Activated T-helper 1 cell treated with Interleukin-2 at 50 U/mL for 16 hours (primary cell): Measurements from ENCODE around the gene PLET1.

ENCODE experiments used
- DNase-seq: peaks from one replicate; pipeline ENCODE4 v3.0.0-alpha.2; 2020; ENCODE audit warnings: low read depth

Gene PLET1

GRCh38 chr11:112238041-112238440 lies 22.6 kb downstream of the PLET1 start:
- DNase-seq, result no peak

- DNase-seq, result no peak
These were observed 23.2 kb downstream of the PLET1 start for GRCh38 chr11:112237451-112237850.

GRCh38 chr11:112235750-112236390 lies 24.8 kb downstream of the PLET1 start:
- no peak for DNase-seq

GRCh38 chr11:112231952-112232351 lies 28.7 kb downstream of the PLET1 start:
- no peak for DNase-seq

GRCh38 chr11:112229746-112230433 lies 30.8 kb downstream of the PLET1 start:
- no peak for DNase-seq

GRCh38 chr11:112229159-112229558 lies 31.5 kb downstream of the PLET1 start:
- no peak for DNase-seq

- DNase-seq, result no peak
These were observed 32.0 kb downstream of the PLET1 start for GRCh38 chr11:112228706-112229105.

GRCh38 chr11:112227471-112227870 lies 33.2 kb downstream of the PLET1 start:
- no peak for DNase-seq

- no peak for DNase-seq
These were observed 33.7 kb downstream of the PLET1 start for GRCh38 chr11:112226831-112227401.

GRCh38 chr11:112226062-112226830 lies 34.4 kb downstream of the PLET1 start, which contains the start of gene PTS:
TSS of gene PTS (plus strand) at chr11:112226428. CDS start at chr11:112226444, 16 bp downstream.
- DNase-seq, result peak; percentile 76

GRCh38 chr11:112225753-112226061 lies 35.0 kb downstream of the PLET1 start:
- no peak for DNase-seq

- no peak for DNase-seq
These were observed 36.7 kb downstream of the PLET1 start for GRCh38 chr11:112223754-112224532.

- DNase-seq, result no peak
These were observed 37.5 kb downstream of the PLET1 start for GRCh38 chr11:112223121-112223520.

- no peak for DNase-seq
These were observed 38.4 kb downstream of the PLET1 start for GRCh38 chr11:112222303-112222702.

GRCh38 chr11:112221274-112221835 lies 39.3 kb downstream of the PLET1 start:
- no peak for DNase-seq

- no peak for DNase-seq
These were observed 41.0 kb downstream of the PLET1 start for GRCh38 chr11:112219476-112220232.

GRCh38 chr11:112216561-112217105 lies 44.0 kb downstream of the PLET1 start:
- no peak for DNase-seq

- no peak for DNase-seq
These were observed 45.0 kb downstream of the PLET1 start for GRCh38 chr11:112215621-112216020.

- DNase-seq, result no peak
These were observed 46.9 kb downstream of the PLET1 start for GRCh38 chr11:112213753-112214152.

GRCh38 chr11:112212710-112213109 lies 48.0 kb downstream of the PLET1 start:
- DNase-seq, result no peak

GRCh38 chr11:112212290-112212689 lies 48.4 kb downstream of the PLET1 start:
- DNase-seq, result no peak
